ENCODE results near the gene ZFP92.

GRCh38 chrX:153394612-153395011 is 16.7 kb upstream of the ZFP92 start:
- TF ChIP-seq CTCF (IDR thresholded peaks at IDR 0.05) (no peak), POLR2A (IDR thresholded peaks at IDR 0.05) (no peak)

Measured in testis (tissue), 2 donors.